Amniotic epithelial cell (primary cell): Measurements from ENCODE around the gene ADCYAP1.

Source experiments
- DNase-seq: peaks from one replicate; pipeline ENCODE4 v3.0.0-alpha.2; 2010; ENCODE audit warnings: low read depth

ADCYAP1 gene

GRCh38 chr18:910247-910646 lies 5.6 kb downstream of the ADCYAP1 start:
- DNase-seq, result no peak

GRCh38 chr18:911025-911424 lies 6.4 kb downstream of the ADCYAP1 start:
- peak; percentile 16 for DNase-seq

GRCh38 chr18:911486-911885 lies 6.8 kb downstream of the ADCYAP1 start:
- DNase-seq, result no peak

GRCh38 chr18:916562-916961 lies 11.9 kb downstream of the ADCYAP1 start:
- no peak for DNase-seq

- no peak for DNase-seq
Observed at GRCh38 chr18:919078-919477, 14.4 kb downstream of the ADCYAP1 start.

GRCh38 chr18:923144-923866 lies 18.6 kb downstream of the ADCYAP1 start:
- no peak for DNase-seq

- DNase-seq, result no peak
Observed at GRCh38 chr18:924987-925386, 20.3 kb downstream of the ADCYAP1 start.

GRCh38 chr18:926946-927345 lies 22.3 kb downstream of the ADCYAP1 start:
- DNase-seq, result no peak

GRCh38 chr18:933082-933481 lies 28.4 kb downstream of the ADCYAP1 start:
- no peak for DNase-seq

GRCh38 chr18:934518-935133 lies 30.0 kb downstream of the ADCYAP1 start:
- DNase-seq, result no peak

GRCh38 chr18:936941-937340 lies 32.3 kb downstream of the ADCYAP1 start:
- no peak for DNase-seq

GRCh38 chr18:939166-939565 lies 34.5 kb downstream of the ADCYAP1 start:
- no peak for DNase-seq

GRCh38 chr18:939958-940357 lies 35.3 kb downstream of the ADCYAP1 start:
- no peak for DNase-seq

GRCh38 chr18:941331-941730 lies 36.7 kb downstream of the ADCYAP1 start:
- no peak for DNase-seq

- peak; percentile 52 for DNase-seq
Observed at GRCh38 chr18:944440-944839, 39.8 kb downstream of the ADCYAP1 start.

GRCh38 chr18:949724-950631 lies 45.3 kb downstream of the ADCYAP1 start:
- no peak for DNase-seq

- no peak for DNase-seq
Observed at GRCh38 chr18:950882-951495, 46.3 kb downstream of the ADCYAP1 start.

GRCh38 chr18:955384-956066 lies 50.9 kb downstream of the ADCYAP1 start:
- no peak for DNase-seq

GRCh38 chr18:957829-958228 lies 53.2 kb downstream of the ADCYAP1 start:
- no peak for DNase-seq

- no peak for DNase-seq
Observed at GRCh38 chr18:959854-960253, 55.2 kb downstream of the ADCYAP1 start.
